Tibial artery (tissue), 4 donors: ENCODE data around the gene SUSD5.

ENCODE experiments used
- DNase-seq, 2 donors: peaks; one replicate each; pipeline ENCODE4 v3.0.0-alpha.2; 2019
- H3K27ac ChIP-seq, 2 donors: fragments of 200-600 bp; sonication (generic) in 1 of 2; 1 replicate in 1 of 2; 2 replicates in 1 of 2; pipeline ENCODE4 v1.5.1; 2018 to 2019; ENCODE audit warnings: mild to moderate bottlenecking in 1 of 2
- H3K27me3 ChIP-seq, 2 donors: fragments of 200-600 bp; sonication (generic) in 1 of 2; one replicate each; pipeline versions ENCODE4 v1.5.1 to v1.6.0; 2016 to 2019
- H3K36me3 ChIP-seq, 3 donors: fragments of 200-600 bp; sonication (generic) in 2 of 3; one replicate each; pipeline ENCODE4 v1.5.1; 2016 to 2019; ENCODE audit warnings: mild to moderate bottlenecking in 2 of 3
- H3K4me1 ChIP-seq, 4 donors: fragments of 200-600 bp; sonication (generic) in 2 of 4; 1 replicate in 3 of 4; 2 replicates in 1 of 4; pipeline ENCODE4 v1.5.1; 2016 to 2019
- H3K4me3 ChIP-seq, 2 donors: fragments of 200-600 bp; sonication (generic) in 1 of 2; 1 replicate in 1 of 2; 2 replicates in 1 of 2; pipeline ENCODE4 v1.5.1; 2018 to 2019; ENCODE audit warnings: mild to moderate bottlenecking in 2 of 2
- H3K9me3 ChIP-seq, 3 donors: fragments of 200-600 bp; sonication (generic) in 1 of 3; one replicate each; pipeline ENCODE4 v1.5.1; 2016 to 2019
- intact Hi-C: fragments of 100-400 bp; cut with DNase I; formaldehyde crosslinking; loops from one replicate; pipeline ENCODE4 v1.15.0; 2023; ENCODE audit warnings: low total_unique reads
- TF ChIP-seq, protein P1 (sequence below), 2 experiments: fragments of 200-600 bp in 1 of 2; fragments of 450-650 bp in 1 of 2; IDR thresholded peaks; one replicate each; pipeline ENCODE4 v1.5.1; 2017 to 2019; ENCODE audit warnings: antibody characterized with exemption in 2 of 2, mild to moderate bottlenecking in 1 of 2, moderate library complexity in 1 of 2

SUSD5 gene

GRCh38 chr3:33173672-33174071 lies 44.9 kb downstream of the SUSD5 start:
- intact Hi-C loops: no loop called here
- peak overlapping the region; percentile 83 to 91 for H3K27ac ChIP-seq
- H3K27me3 ChIP-seq: no peaks in the 10 kb centered on the region
- TF ChIP-seq, protein P1, sequence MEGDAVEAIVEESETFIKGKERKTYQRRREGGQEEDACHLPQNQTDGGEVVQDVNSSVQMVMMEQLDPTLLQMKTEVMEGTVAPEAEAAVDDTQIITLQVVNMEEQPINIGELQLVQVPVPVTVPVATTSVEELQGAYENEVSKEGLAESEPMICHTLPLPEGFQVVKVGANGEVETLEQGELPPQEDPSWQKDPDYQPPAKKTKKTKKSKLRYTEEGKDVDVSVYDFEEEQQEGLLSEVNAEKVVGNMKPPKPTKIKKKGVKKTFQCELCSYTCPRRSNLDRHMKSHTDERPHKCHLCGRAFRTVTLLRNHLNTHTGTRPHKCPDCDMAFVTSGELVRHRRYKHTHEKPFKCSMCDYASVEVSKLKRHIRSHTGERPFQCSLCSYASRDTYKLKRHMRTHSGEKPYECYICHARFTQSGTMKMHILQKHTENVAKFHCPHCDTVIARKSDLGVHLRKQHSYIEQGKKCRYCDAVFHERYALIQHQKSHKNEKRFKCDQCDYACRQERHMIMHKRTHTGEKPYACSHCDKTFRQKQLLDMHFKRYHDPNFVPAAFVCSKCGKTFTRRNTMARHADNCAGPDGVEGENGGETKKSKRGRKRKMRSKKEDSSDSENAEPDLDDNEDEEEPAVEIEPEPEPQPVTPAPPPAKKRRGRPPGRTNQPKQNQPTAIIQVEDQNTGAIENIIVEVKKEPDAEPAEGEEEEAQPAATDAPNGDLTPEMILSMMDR (IDR thresholded peaks at IDR 0.05): no peak
- no peak for DNase-seq
- no peaks in the 10 kb centered on the region for H3K9me3 ChIP-seq
- H3K4me1 ChIP-seq: peaks cover 0 to 87% (median 27%) of the 10 kb centered on the region in 4 donors
- H3K4me3 ChIP-seq: no peak overlapping the region
- H3K36me3 ChIP-seq: peaks cover 4 to 9% (median 8%) of the 10 kb centered on the region in 3 donors

DNA sequence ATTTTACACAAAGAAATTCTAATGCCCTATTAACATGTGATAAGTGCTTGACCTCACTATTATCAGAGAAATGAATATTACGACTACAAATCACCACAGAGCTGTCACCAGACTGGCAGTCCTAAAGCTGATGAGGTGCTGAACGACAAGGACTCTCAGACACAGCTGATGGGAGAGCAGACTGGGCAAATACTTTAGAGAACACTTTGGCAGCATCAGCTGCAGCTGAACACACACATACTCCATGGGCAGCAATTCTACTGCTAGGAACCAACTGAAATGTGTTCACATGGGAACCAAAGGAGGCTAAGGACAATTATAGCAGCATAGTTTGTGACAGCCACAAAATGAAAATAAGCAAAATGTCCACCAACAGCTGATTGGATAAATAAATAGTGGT lies 45.5 kb downstream of the SUSD5 start:
- peaks cover 4 to 9% (median 8%) of the 10 kb centered on the region in 3 donors for H3K36me3 ChIP-seq
- H3K9me3 ChIP-seq: no peaks in the 10 kb centered on the region
- H3K27ac ChIP-seq: peak overlapping the region; percentile 83 to 91
- H3K27me3 ChIP-seq: no peaks in the 10 kb centered on the region
- no peak for DNase-seq
- intact Hi-C loops: no loop called here
- TF ChIP-seq, protein P1 (IDR thresholded peaks at IDR 0.05): no peak
- peaks cover 0 to 87% (median 32%) of the 10 kb centered on the region in 4 donors for H3K4me1 ChIP-seq
- H3K4me3 ChIP-seq: no peak overlapping the region

- no peaks in the 10 kb centered on the region for H3K27me3 ChIP-seq
- no peak for DNase-seq
- TF ChIP-seq, protein P1 (IDR thresholded peaks at IDR 0.05): no peak
- peak overlapping the region; percentile 83 to 91 for H3K27ac ChIP-seq
- H3K4me1 ChIP-seq: peaks cover 0 to 94% (median 47%) of the 10 kb centered on the region in 4 donors
- no peaks in the 10 kb centered on the region for H3K9me3 ChIP-seq
- intact Hi-C loops: no loop called here
- peaks cover 4 to 9% (median 8%) of the 10 kb centered on the region in 3 donors for H3K36me3 ChIP-seq
- no peak overlapping the region for H3K4me3 ChIP-seq
Measured at GRCh38 chr3:33171580-33171979, 47.0 kb downstream of the SUSD5 start.

- H3K9me3 ChIP-seq: no peaks in the 10 kb centered on the region
- DNase-seq: no peak
- no peak overlapping the region for H3K4me3 ChIP-seq
- peak overlapping the region; percentile 83 to 91 for H3K27ac ChIP-seq
- H3K4me1 ChIP-seq: peaks cover 0 to 99% (median 57%) of the 10 kb centered on the region in 4 donors
- no peaks in the 10 kb centered on the region for H3K27me3 ChIP-seq
- TF ChIP-seq, protein P1 (IDR thresholded peaks at IDR 0.05): no peak
- peaks cover 4 to 9% (median 8%) of the 10 kb centered on the region in 3 donors for H3K36me3 ChIP-seq
- intact Hi-C loops: no loop called here
Measured at GRCh38 chr3:33170531-33170930, 48.1 kb downstream of the SUSD5 start.

GRCh38 chr3:33167716-33168336 lies 50.8 kb downstream of the SUSD5 start:
- DNase-seq: no peak
- TF ChIP-seq, protein P1 (IDR thresholded peaks at IDR 0.05): no peak
- Histone ChIP-seq H3K4me1 (peaks cover 0 to 97% (median 46%) of the 10 kb centered on the region in 4 donors), H3K9me3 (no peaks in the 10 kb centered on the region), H3K4me3 (no peak overlapping the region), H3K36me3 (peaks cover 0 to 7% (median 0%) of the 10 kb centered on the region in 3 donors), H3K27ac (peak overlapping the region; percentile 83 to 91), H3K27me3 (no peaks in the 10 kb centered on the region)
- intact Hi-C loops: no loop called here
